HEK293T (cell line): Measurements from ENCODE around the gene IL17REL.

Experiments
- ARNT ChIP-seq: fragments of 450-650 bp; IDR thresholded peaks from 2 replicates; pipeline ENCODE4 v1.6.1; 2017; ENCODE audit warnings: mild to moderate bottlenecking
- BHLHE40 ChIP-seq: fragments of 450-650 bp; IDR thresholded peaks from 2 replicates; pipeline ENCODE4 v1.6.1; 2016; ENCODE audit warnings: mild to moderate bottlenecking, moderate library complexity, borderline replicate concordance
- CTBP1 ChIP-seq: fragments of 450-650 bp; IDR thresholded peaks from 2 replicates; pipeline ENCODE4 v1.6.1; 2016; ENCODE audit warnings: borderline replicate concordance
- ELF4 ChIP-seq: fragments of 450-650 bp; IDR thresholded peaks from 2 replicates; pipeline ENCODE4 v1.6.1; 2017; ENCODE audit warnings: antibody characterized with exemption
- FOXA1 ChIP-seq: fragments of 450-650 bp; IDR thresholded peaks from 2 replicates; pipeline ENCODE4 v1.6.1; 2016; ENCODE audit warnings: mild to moderate bottlenecking
- FOXM1 ChIP-seq: fragments of 450-650 bp; IDR thresholded peaks from 2 replicates; pipeline ENCODE4 v1.6.1; 2017; ENCODE audit warnings: mild to moderate bottlenecking, borderline replicate concordance
- HDGF ChIP-seq: fragments of 450-650 bp; IDR thresholded peaks from 2 replicates; pipeline ENCODE4 v1.6.1; 2017; ENCODE audit warnings: antibody characterized with exemption, borderline replicate concordance
- LEF1 ChIP-seq: fragments of 450-650 bp; IDR thresholded peaks from 2 replicates; pipeline ENCODE4 v1.6.1; 2017; ENCODE audit warnings: mild to moderate bottlenecking, borderline replicate concordance
- PKNOX1 ChIP-seq: fragments of 450-650 bp; IDR thresholded peaks from 2 replicates; pipeline ENCODE4 v1.6.1; 2016
- SP1 ChIP-seq: fragments of 450-650 bp; IDR thresholded peaks from 2 replicates; pipeline ENCODE4 v1.6.1; 2017
- SUZ12 ChIP-seq: fragments of 450-650 bp; IDR thresholded peaks from 2 replicates; pipeline ENCODE4 v1.6.1; 2016; ENCODE audit warnings: mild to moderate bottlenecking
- TARDBP ChIP-seq: fragments of 450-650 bp; IDR thresholded peaks from 2 replicates; pipeline ENCODE4 v1.6.1; 2016
- ZNF384 ChIP-seq: fragments of 450-650 bp; IDR thresholded peaks from 2 replicates; pipeline ENCODE4 v1.6.1; 2016

GRCh38 chr22:49951000-49951677 is 61.4 kb downstream of the IL17REL start:
- TF ChIP-seq SP1: no peak
- TF ChIP-seq BHLHE40: no peak
- TF ChIP-seq PKNOX1: no peak
- no peak for TF ChIP-seq SUZ12
- no peak for TF ChIP-seq HDGF
- no peak for TF ChIP-seq TARDBP
- no peak for TF ChIP-seq FOXA1
- TF ChIP-seq CTBP1: no peak
- no peak for TF ChIP-seq FOXM1
- TF ChIP-seq ARNT: no peak
- no peak for TF ChIP-seq LEF1
- no peak for TF ChIP-seq ELF4
- TF ChIP-seq ZNF384: no peak
